NCI-H2227 treated with DMSO at 0.1 percent for 48 hours (cell line): ENCODE data around the gene TERB1.
"Not testable (repeated sequence)": the region's sequence is repeated elsewhere in the genome, so short reads cannot be mapped to it uniquely, and the experiment has no call there.

Experiments
- DNase-seq: peaks from one replicate; lab custom pipeline; 2025; lab: John Stamatoyannopoulos, UW

Gene TERB1

GRCh38 chr16:66830422-66831404, 29.3 kb upstream of the TERB1 start, which contains the start of gene NAE1:
TSS of gene NAE1 (minus strand) at chr16:66830976. CDS start at chr16:66830899, 77 bp downstream.
- peak; percentile 75 for DNase-seq

- DNase-seq, result no peak
Measured at GRCh38 chr16:66824006-66824405, 22.6 kb upstream of the TERB1 start.

GRCh38 chr16:66814734-66815133, 13.3 kb upstream of the TERB1 start:
- DNase-seq, result no peak

- no peak for DNase-seq
Measured at GRCh38 chr16:66811043-66811442, 9.7 kb upstream of the TERB1 start.

- no peak for DNase-seq
Measured at GRCh38 chr16:66810391-66810790, 9.0 kb upstream of the TERB1 start.

- no peak for DNase-seq
Measured at GRCh38 chr16:66809765-66810164, 8.4 kb upstream of the TERB1 start.

- no peak for DNase-seq
Measured at GRCh38 chr16:66802159-66802558, 775 bp upstream of the TERB1 start.

- DNase-seq, result no peak
Measured at GRCh38 chr16:66800856-66801255, 528 bp downstream of the TERB1 start.

- DNase-seq, result no peak
Measured at GRCh38 chr16:66798161-66798560, 3.2 kb downstream of the TERB1 start.

- not testable (repeated sequence) for DNase-seq
Measured at GRCh38 chr16:66793984-66794383, 7.4 kb downstream of the TERB1 start.

- DNase-seq, result no peak
Measured at GRCh38 chr16:66790130-66790733, 11.2 kb downstream of the TERB1 start.

GRCh38 chr16:66787427-66787826, 14.0 kb downstream of the TERB1 start:
- no peak for DNase-seq

- DNase-seq, result no peak
Measured at GRCh38 chr16:66786551-66786950, 14.8 kb downstream of the TERB1 start.

- DNase-seq, result no peak
Measured at GRCh38 chr16:66776457-66776856, 24.9 kb downstream of the TERB1 start.

- DNase-seq, result no peak
Measured at GRCh38 chr16:66774981-66775380, 26.4 kb downstream of the TERB1 start.

- DNase-seq, result no peak
Measured at GRCh38 chr16:66758086-66758485, 43.3 kb downstream of the TERB1 start.

- no peak for DNase-seq
Measured at GRCh38 chr16:66754819-66755218, 46.6 kb downstream of the TERB1 start.

- no peak for DNase-seq
Measured at GRCh38 chr16:66754211-66754610, 47.2 kb downstream of the TERB1 start.

GRCh38 chr16:66752958-66753357, 48.4 kb downstream of the TERB1 start:
- no peak for DNase-seq

GRCh38 chr16:66752379-66752778, 49.0 kb downstream of the TERB1 start:
- no peak for DNase-seq

- DNase-seq, result no peak
Measured at GRCh38 chr16:66751992-66752322, 49.4 kb downstream of the TERB1 start.

GRCh38 chr16:66751303-66751991, 49.9 kb downstream of the TERB1 start, which contains the start of gene DYNC1LI2:
TSS of gene DYNC1LI2 (minus strand) at chr16:66751609. CDS start at chr16:66751591, 18 bp downstream.
- peak; percentile 43 for DNase-seq

GRCh38 chr16:66751053-66751302, 50.4 kb downstream of the TERB1 start:
- DNase-seq, result peak; percentile 3
